ENCODE measurements around the gene FBXL2.
A peak's percentile ranks its signal among the peaks of the same experiment; 100 is the strongest.

The FBXL2 gene

DNA sequence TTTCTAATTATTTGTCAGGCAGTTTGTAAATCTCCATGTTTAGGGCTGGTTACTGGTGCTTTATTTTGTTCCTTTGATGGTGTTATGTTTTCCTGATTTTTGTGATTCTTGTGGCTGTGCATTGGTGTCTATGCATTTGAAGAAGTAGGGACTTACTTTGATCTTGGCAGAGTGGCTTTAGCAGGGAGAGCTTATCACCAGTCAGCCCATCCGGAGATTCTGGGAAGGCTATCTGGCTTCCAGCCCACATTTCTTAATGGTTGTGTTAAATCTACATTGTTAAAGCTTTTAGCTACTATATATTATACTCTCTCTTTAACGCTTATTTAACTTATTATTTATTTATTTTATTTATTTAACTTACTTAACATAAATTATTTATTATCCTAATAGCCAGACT is 35.1 kb downstream of the FBXL2 start:
- Histone ChIP-seq H3K27ac (ENCODE audit: extremely low read depth, low read depth, low read length) (no peak overlapping the region), H3K4me1 (ENCODE audit: control insufficient read depth, insufficient read depth, low read length) (no peaks in the 10 kb centered on the region), H3K36me3 (ENCODE audit: control insufficient read depth in 2 of 2, insufficient read depth in 1 of 2, low read length in 2 of 2) (no peaks in the 10 kb centered on the region), H3K4me3 (ENCODE audit: low read depth, low read length) (no peak overlapping the region), H3K9me3 (ENCODE audit: control insufficient read depth, insufficient read depth, low read depth, low read length) (no peaks in the 10 kb centered on the region)
- ChIA-PET POLR2A (no interaction called here), CTCF (no interaction called here)
- no peak for TF ChIP-seq ZNF211 (tag by site-specific recombination; IDR thresholded peaks at IDR 0.05; ENCODE audit: low read depth)

- Histone ChIP-seq H3K36me3 (ENCODE audit: control insufficient read depth in 2 of 2, insufficient read depth in 1 of 2, low read length in 2 of 2) (no peaks in the 10 kb centered on the region), H3K9me3 (ENCODE audit: control insufficient read depth, insufficient read depth, low read depth, low read length) (no peaks in the 10 kb centered on the region), H3K4me3 (ENCODE audit: low read depth, low read length) (no peak overlapping the region), H3K27ac (ENCODE audit: extremely low read depth, low read depth, low read length) (no peak overlapping the region), H3K4me1 (ENCODE audit: control insufficient read depth, insufficient read depth, low read length) (no peaks in the 10 kb centered on the region)
- ChIA-PET POLR2A (no interaction called here), CTCF (no interaction called here)
- TF ChIP-seq, protein P1, sequence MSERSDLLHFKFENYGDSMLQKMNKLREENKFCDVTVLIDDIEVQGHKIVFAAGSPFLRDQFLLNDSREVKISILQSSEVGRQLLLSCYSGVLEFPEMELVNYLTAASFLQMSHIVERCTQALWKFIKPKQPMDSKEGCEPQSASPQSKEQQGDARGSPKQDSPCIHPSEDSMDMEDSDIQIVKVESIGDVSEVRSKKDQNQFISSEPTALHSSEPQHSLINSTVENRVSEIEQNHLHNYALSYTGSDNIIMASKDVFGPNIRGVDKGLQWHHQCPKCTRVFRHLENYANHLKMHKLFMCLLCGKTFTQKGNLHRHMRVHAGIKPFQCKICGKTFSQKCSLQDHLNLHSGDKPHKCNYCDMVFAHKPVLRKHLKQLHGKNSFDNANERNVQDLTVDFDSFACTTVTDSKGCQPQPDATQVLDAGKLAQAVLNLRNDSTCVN (tag by site-specific recombination; optimal IDR thresholded peaks at IDR 0.05), result no peak
- no peak for TF ChIP-seq ZNF19 (tag by site-specific recombination; IDR thresholded peaks at IDR 0.05; ENCODE audit: low read depth)
Observed at GRCh38 chr3:33313331-33313730, 36.1 kb downstream of the FBXL2 start.

- Histone ChIP-seq H3K27ac (ENCODE audit: extremely low read depth, low read depth, low read length) (no peak overlapping the region), H3K4me1 (ENCODE audit: control insufficient read depth, insufficient read depth, low read length) (no peaks in the 10 kb centered on the region), H3K36me3 (ENCODE audit: control insufficient read depth in 2 of 2, insufficient read depth in 1 of 2, low read length in 2 of 2) (no peaks in the 10 kb centered on the region), H3K9me3 (ENCODE audit: control insufficient read depth, insufficient read depth, low read depth, low read length) (no peaks in the 10 kb centered on the region), H3K4me3 (ENCODE audit: low read depth, low read length) (no peak overlapping the region)
- no peak for TF ChIP-seq ZNF138 (tag by site-specific recombination; IDR thresholded peaks at IDR 0.05; ENCODE audit: borderline replicate concordance)
- peak; percentile 54 for TF ChIP-seq ZNF366 (tag by site-specific recombination; conservative IDR thresholded peaks at IDR 0.05)
- TF ChIP-seq MYNN (tag by site-specific recombination; IDR thresholded peaks at IDR 0.05; ENCODE audit: borderline replicate concordance), result no peak
- TF ChIP-seq PRDM1 (tag by site-specific recombination; IDR thresholded peaks at IDR 0.05), result peak; percentile 99
- TF ChIP-seq ZNF302 (tag by site-specific recombination; IDR thresholded peaks at IDR 0.05; ENCODE audit: low read depth), result no peak
- ChIA-PET CTCF (no interaction called here), POLR2A (interaction anchor here (0.7 kb wide), 1 partner anchor 21 kb away, joined by 3 read pairs; no protein-coding TSS in a partner anchor)
Observed at GRCh38 chr3:33314993-33315392, 37.8 kb downstream of the FBXL2 start.

- CTCF ChIA-PET, result no interaction called here
- H3K4me1 ChIP-seq (ENCODE audit: control insufficient read depth, insufficient read depth, low read length), result no peaks in the 10 kb centered on the region
- H3K4me3 ChIP-seq (ENCODE audit: low read depth, low read length), result no peak overlapping the region
- no peak overlapping the region for H3K27ac ChIP-seq (ENCODE audit: extremely low read depth, low read depth, low read length)
- no peaks in the 10 kb centered on the region for H3K9me3 ChIP-seq (ENCODE audit: control insufficient read depth, insufficient read depth, low read depth, low read length)
- POLR2A ChIA-PET, result no interaction called here
- H3K36me3 ChIP-seq (ENCODE audit: control insufficient read depth in 2 of 2, insufficient read depth in 1 of 2, low read length in 2 of 2), result no peaks in the 10 kb centered on the region
- TF ChIP-seq ZNF558 (tag by site-specific recombination; IDR thresholded peaks at IDR 0.05) (no peak), ZNF223 (tag by site-specific recombination; IDR thresholded peaks at IDR 0.05) (no peak), ZNF155 (tag by site-specific recombination; IDR thresholded peaks at IDR 0.05) (no peak), ZNF157 (tag by site-specific recombination; IDR thresholded peaks at IDR 0.05) (no peak), ZNF501 (tag by site-specific recombination; IDR thresholded peaks at IDR 0.05) (no peak), ZNF423 (tag by site-specific recombination; IDR thresholded peaks at IDR 0.05) (no peak), ZEB2 (tag by site-specific recombination; IDR thresholded peaks at IDR 0.05) (no peak), ZNF341 (tag by site-specific recombination; IDR thresholded peaks at IDR 0.05; ENCODE audit: low read depth) (no peak), ZNF639 (tag by site-specific recombination; IDR thresholded peaks at IDR 0.05) (no peak), ZNF571 (tag by site-specific recombination; IDR thresholded peaks at IDR 0.05) (no peak), GLIS1 (tag by site-specific recombination; IDR thresholded peaks at IDR 0.05) (no peak), KLF7 (tag by site-specific recombination; IDR thresholded peaks at IDR 0.05; ENCODE audit: borderline replicate concordance) (no peak), ZSCAN23 (tag by site-specific recombination; IDR thresholded peaks at IDR 0.05) (no peak), ZNF311 (tag by site-specific recombination; IDR thresholded peaks at IDR 0.05; ENCODE audit: borderline replicate concordance) (no peak), REPIN1 (tag by site-specific recombination; IDR thresholded peaks at IDR 0.05; ENCODE audit: low read depth) (no peak)
- TF ChIP-seq, protein P1 (tag by site-specific recombination; optimal IDR thresholded peaks at IDR 0.05), result no peak
- TF ChIP-seq, protein P2, sequence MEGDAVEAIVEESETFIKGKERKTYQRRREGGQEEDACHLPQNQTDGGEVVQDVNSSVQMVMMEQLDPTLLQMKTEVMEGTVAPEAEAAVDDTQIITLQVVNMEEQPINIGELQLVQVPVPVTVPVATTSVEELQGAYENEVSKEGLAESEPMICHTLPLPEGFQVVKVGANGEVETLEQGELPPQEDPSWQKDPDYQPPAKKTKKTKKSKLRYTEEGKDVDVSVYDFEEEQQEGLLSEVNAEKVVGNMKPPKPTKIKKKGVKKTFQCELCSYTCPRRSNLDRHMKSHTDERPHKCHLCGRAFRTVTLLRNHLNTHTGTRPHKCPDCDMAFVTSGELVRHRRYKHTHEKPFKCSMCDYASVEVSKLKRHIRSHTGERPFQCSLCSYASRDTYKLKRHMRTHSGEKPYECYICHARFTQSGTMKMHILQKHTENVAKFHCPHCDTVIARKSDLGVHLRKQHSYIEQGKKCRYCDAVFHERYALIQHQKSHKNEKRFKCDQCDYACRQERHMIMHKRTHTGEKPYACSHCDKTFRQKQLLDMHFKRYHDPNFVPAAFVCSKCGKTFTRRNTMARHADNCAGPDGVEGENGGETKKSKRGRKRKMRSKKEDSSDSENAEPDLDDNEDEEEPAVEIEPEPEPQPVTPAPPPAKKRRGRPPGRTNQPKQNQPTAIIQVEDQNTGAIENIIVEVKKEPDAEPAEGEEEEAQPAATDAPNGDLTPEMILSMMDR (tag by site-specific recombination; IDR thresholded peaks at IDR 0.05), result no peak
Observed at GRCh38 chr3:33315826-33316225, 38.6 kb downstream of the FBXL2 start.
